ENCODE data around the gene PRR16.

Gene PRR16

GRCh38 chr5:120538644-120539043 lies 74.5 kb downstream of the PRR16 start:
- no peak for TF ChIP-seq CTCF (IDR thresholded peaks at IDR 0.05; ENCODE audit: insufficient read depth, low read depth, low read length, missing control alignments)
- H3K4me3 ChIP-seq (ENCODE audit: low read depth, low read length) = no peak overlapping the region
- no peak for DNase-seq (ENCODE audit: low read depth)

GRCh38 chr5:120539471-120539870 lies 75.4 kb downstream of the PRR16 start:
- H3K4me3 ChIP-seq (ENCODE audit: low read depth, low read length) = no peak overlapping the region
- TF ChIP-seq CTCF (IDR thresholded peaks at IDR 0.05; ENCODE audit: insufficient read depth, low read depth, low read length, missing control alignments) = no peak
- DNase-seq (ENCODE audit: low read depth) = no peak

GRCh38 chr5:120540097-120540496 lies 76.0 kb downstream of the PRR16 start:
- H3K4me3 ChIP-seq (ENCODE audit: low read depth, low read length) = no peak overlapping the region
- TF ChIP-seq CTCF (IDR thresholded peaks at IDR 0.05; ENCODE audit: insufficient read depth, low read depth, low read length, missing control alignments) = no peak
- DNase-seq (ENCODE audit: low read depth) = no peak

- TF ChIP-seq CTCF (IDR thresholded peaks at IDR 0.05; ENCODE audit: insufficient read depth, low read depth, low read length, missing control alignments) = no peak
- no peak for DNase-seq (ENCODE audit: low read depth)
- H3K4me3 ChIP-seq (ENCODE audit: low read depth, low read length) = no peak overlapping the region
Observed at GRCh38 chr5:120544043-120544442, 79.9 kb downstream of the PRR16 start.

GRCh38 chr5:120545007-120545406 lies 80.9 kb downstream of the PRR16 start:
- TF ChIP-seq CTCF (IDR thresholded peaks at IDR 0.05; ENCODE audit: insufficient read depth, low read depth, low read length, missing control alignments) = no peak
- H3K4me3 ChIP-seq (ENCODE audit: low read depth, low read length) = no peak overlapping the region
- DNase-seq (ENCODE audit: low read depth) = no peak

- no peak for TF ChIP-seq CTCF (IDR thresholded peaks at IDR 0.05; ENCODE audit: insufficient read depth, low read depth, low read length, missing control alignments)
- no peak for DNase-seq (ENCODE audit: low read depth)
- H3K4me3 ChIP-seq (ENCODE audit: low read depth, low read length) = no peak overlapping the region
Observed at GRCh38 chr5:120545951-120546350, 81.9 kb downstream of the PRR16 start.

- no peak for DNase-seq (ENCODE audit: low read depth)
- H3K4me3 ChIP-seq (ENCODE audit: low read depth, low read length) = no peak overlapping the region
- TF ChIP-seq CTCF (IDR thresholded peaks at IDR 0.05; ENCODE audit: insufficient read depth, low read depth, low read length, missing control alignments) = no peak
Observed at GRCh38 chr5:120546922-120547321, 82.8 kb downstream of the PRR16 start.

Data from GM12865 (cell line).